HepG2 (cell line): ENCODE data around the gene MAN1C1. TPM values are rescaled to one million over a fixed set of nuclear protein-coding genes. Genes with fewer than 3 reads are reported as not detected.

Experiments used
- ATAC-seq: fragments of 200-7000 bp; cut with Tn5 transposase; 3 replicates; pipeline ENCODE4 v1.9.1; 2020; ENCODE audit warnings: mild to moderate bottlenecking, moderate library complexity
- BruUV-seq: library from RNA; stranded (reverse); fragments of 400-500 nt; replicated peaks from 2 replicates; lab custom pipeline; 2021; lab: Mats Ljungman, UMichigan
- CTCF ChIA-PET: fragments of 300-600 bp; formaldehyde crosslinking; extraction: SDS; loops from one replicate; lab custom pipeline; 2021; ENCODE audit warnings: low total read pairs, inconsistent platforms, low intra/inter-chr PET ratio; lab: Yijun Ruan, JAX
- POLR2A ChIA-PET: fragments of 350-600 bp; sonication (Branson Sonifier 250); formaldehyde crosslinking; loops from one replicate; lab custom pipeline; 2020; ENCODE audit warnings: antibody characterized with exemption, inconsistent platforms; lab: Yijun Ruan, JAX
- DNase-seq: peaks from one replicate; pipeline ENCODE4 v3.0.0-alpha.2; 2015; ENCODE audit warnings: low spot score
- FAIRE-seq: peaks from 3 replicates; lab custom pipeline; 2011; peaks lifted over from hg19 to GRCh38; lab: Jason Lieb, UNC
- H2AFZ ChIP-seq: one replicate; pipeline ENCODE4 v1.6.1; 2011; ENCODE audit warnings: low read length, inconsistent platforms
- H3K27ac ChIP-seq: fragments of 300-600 bp; 3 replicates; pipeline ENCODE4 v1.8.0; 2011; ENCODE audit warnings: mixed run types, mild to moderate bottlenecking, mixed read lengths, low read length, inconsistent platforms; ENCODE audit not compliant: insufficient read depth; ENCODE audit errors: extremely low read length
- H3K27me3 ChIP-seq, 2 experiments: fragments of 200-600 bp in 1 of 2; 2 replicates in 1 of 2; 3 replicates in 1 of 2; pipeline versions ENCODE4 v1.6.0 to v1.8.0; 2011; ENCODE audit warnings: low read length in 2 of 2, mild to moderate bottlenecking in 2 of 2, moderate library complexity in 2 of 2, inconsistent platforms in 1 of 2; ENCODE audit not compliant: insufficient read depth in 2 of 2, control insufficient read depth in 1 of 2
- H3K36me3 ChIP-seq, 2 experiments: fragments of 200-600 bp in 1 of 2; replicated peaks in 1 of 2; 2 replicates in 1 of 2; 3 replicates in 1 of 2; pipeline versions ENCODE4 v1.5.1 to v1.8.0; 2011; ENCODE audit warnings: low read length in 2 of 2, inconsistent platforms in 1 of 2; ENCODE audit not compliant: insufficient read depth in 2 of 2, control insufficient read depth in 1 of 2
- H3K4me1 ChIP-seq: 2 replicates; pipeline ENCODE4 v1.5.1; 2012; ENCODE audit warnings: low read length, inconsistent platforms; ENCODE audit not compliant: insufficient read depth
- H3K4me2 ChIP-seq: 2 replicates; pipeline ENCODE4 v1.6.0; 2011; ENCODE audit warnings: low read depth, low read length, inconsistent platforms
- H3K4me3 ChIP-seq, 3 experiments: fragments of 200-600 bp in 1 of 3; sonication (generic), shearing (Covaris generic) in 1 of 3; replicated peaks in 1 of 3; 2 replicates each; pipeline ENCODE4 v1.5.1; 2011 to 2016; ENCODE audit warnings: low read length in 3 of 3, inconsistent platforms in 2 of 3, low read depth in 2 of 3, mild to moderate bottlenecking in 2 of 3, control low read depth in 1 of 3, mixed read lengths in 1 of 3; ENCODE audit not compliant: insufficient read depth in 1 of 3
- H3K79me2 ChIP-seq: one replicate; pipeline ENCODE4 v1.6.1; 2011; ENCODE audit warnings: low read length, inconsistent platforms; ENCODE audit not compliant: insufficient read depth
- H3K9ac ChIP-seq: 2 replicates; pipeline ENCODE4 v1.6.0; 2011; ENCODE audit warnings: mild to moderate bottlenecking, low read depth, low read length, inconsistent platforms; ENCODE audit not compliant: insufficient read depth
- H3K9me3 ChIP-seq: 2 replicates; pipeline ENCODE4 v1.5.1; 2012; ENCODE audit warnings: mild to moderate bottlenecking, low read length
- H4K20me1 ChIP-seq: 2 replicates; pipeline ENCODE4 v1.6.0; 2011; ENCODE audit warnings: inconsistent platforms, mild to moderate bottlenecking, low read length, moderate library complexity; ENCODE audit not compliant: insufficient read depth
- ATF7-NPFF ChIP-seq: sonication (generic); formaldehyde crosslinking; IDR thresholded peaks from 2 replicates; pipeline ENCODE4 v1.8.1; 2023; ENCODE audit warnings: mild to moderate bottlenecking, low read depth, missing genetic modification reagents, moderate library complexity
- CREB1 ChIP-seq, 2 experiments: fragments of 450-650 bp in 1 of 2; IDR thresholded peaks; 2 replicates each; pipeline ENCODE4 v1.6.1; 2016 to 2017; ENCODE audit warnings: control low read depth in 1 of 2, mild to moderate bottlenecking in 1 of 2, missing compliant biosample characterization in 1 of 2, missing genetic modification characterization in 1 of 2
- FLYWCH1 ChIP-seq: sonication (generic); formaldehyde crosslinking; IDR thresholded peaks from 2 replicates; pipeline ENCODE4 v1.8.1; 2023; ENCODE audit warnings: mild to moderate bottlenecking, missing genetic modification reagents
- FOXA3 ChIP-seq: IDR thresholded peaks from 2 replicates; pipeline ENCODE4 v1.6.1; 2016; ENCODE audit warnings: missing genetic modification reagents, missing compliant biosample characterization
- HMG20B ChIP-seq: conservative IDR thresholded peaks from 2 replicates; pipeline ENCODE4 v1.6.1; 2016; ENCODE audit warnings: missing genetic modification reagents, missing compliant biosample characterization
- HNRNPH1 ChIP-seq: fragments of 200-400 bp; formaldehyde crosslinking; optimal IDR thresholded peaks from 2 replicates; pipeline ENCODE3; 2017; ENCODE audit warnings: mild to moderate bottlenecking, low read depth, low read length
- KDM6A ChIP-seq: IDR thresholded peaks from 2 replicates; pipeline ENCODE4 v1.6.1; 2016; ENCODE audit warnings: low read depth
- MTA1 ChIP-seq: sonication (generic); formaldehyde crosslinking; IDR thresholded peaks from 2 replicates; pipeline ENCODE4 v1.4.0; 2020; ENCODE audit warnings: missing genetic modification reagents, mild to moderate bottlenecking, borderline replicate concordance
- NFKB2 ChIP-seq: sonication (generic); formaldehyde crosslinking; IDR thresholded peaks from 2 replicates; pipeline ENCODE4 v1.4.0; 2020; ENCODE audit warnings: missing genetic modification reagents, borderline replicate concordance
- PRPF4 ChIP-seq: fragments of 200-400 bp; formaldehyde crosslinking; IDR thresholded peaks from 2 replicates; pipeline ENCODE4 v1.6.1; 2016; ENCODE audit warnings: low read length, low read depth; ENCODE audit not compliant: poor library complexity, severe bottlenecking
- SNAPC5 ChIP-seq: sonication (generic); formaldehyde crosslinking; IDR thresholded peaks from 2 replicates; pipeline ENCODE4 v1.8.1; 2023; ENCODE audit warnings: mild to moderate bottlenecking, missing genetic modification reagents, borderline replicate concordance
- SSRP1 ChIP-seq: IDR thresholded peaks from 2 replicates; pipeline ENCODE4 v1.6.1; 2016; ENCODE audit warnings: control low read depth
- ZBTB20 ChIP-seq: sonication (generic); formaldehyde crosslinking; IDR thresholded peaks from 2 replicates; pipeline ENCODE4 v1.8.1; 2023; ENCODE audit warnings: missing genetic modification reagents, low read depth, mild to moderate bottlenecking, borderline replicate concordance
- ZNF101 ChIP-seq: sonication (generic); formaldehyde crosslinking; IDR thresholded peaks from 2 replicates; pipeline ENCODE4 v1.4.0; 2020; ENCODE audit warnings: mild to moderate bottlenecking, low read depth, missing genetic modification reagents, borderline replicate concordance
- ZNF451 ChIP-seq: sonication (generic); formaldehyde crosslinking; IDR thresholded peaks from 2 replicates; pipeline ENCODE4 v1.5.0; 2020; ENCODE audit warnings: mild to moderate bottlenecking, missing genetic modification reagents
- ZNF572 ChIP-seq: sonication (generic); formaldehyde crosslinking; IDR thresholded peaks from 2 replicates; pipeline ENCODE4 v1.5.1; 2020; ENCODE audit warnings: mild to moderate bottlenecking, missing genetic modification reagents
- WGBS: methylation state at CpG from one replicate; pipeline ENCODE4 v1.1.6; 2017; ENCODE audit warnings: low lambda C conversion rate; 5-methylcytosine and 5-hydroxymethylcytosine counted together
- in situ Hi-C: cut with HindIII; loops from 2 replicates; pipeline ENCODE4 v1.10.0; 2017; ENCODE audit warnings: low pct_unique_long_range_greater_than_20kb; ENCODE audit not compliant: extremely low pct_ligation_motif_present
- intact Hi-C: fragments of 100-400 bp; cut with micrococcal nuclease; formaldehyde crosslinking; loops from one replicate; pipeline ENCODE4 v1.10.0; 2022; ENCODE audit not compliant: unreplicated experiment
- polyA plus RNA-seq, 8 experiments: library from polyadenylated mRNA; depleted of rRNA in 3 of 8; stranded (reverse) in 7 of 8; unstranded in 1 of 8; fragments of >200 nt; fragmentation: Illumina TruSeq in 4 of 8; extraction: Trizol in 4 of 8; gene quantifications; 2 replicates each; pipeline versions ENCODE4 v1.2.1 to v1.2.3, GENCODE V29; 2011 to 2016; ENCODE audit warnings: low read depth in 4 of 8, missing spikeins in 1 of 8, mixed read lengths in 1 of 8; ENCODE audit not compliant: insufficient read depth in 1 of 8
- total RNA-seq, 5 experiments: library from RNA; depleted of rRNA; stranded (reverse); fragments of >200 nt; fragmentation: Illumina TruSeq; extraction: Trizol; gene quantifications; 2 replicates each; pipeline ENCODE4 v1.2.3, GENCODE V29; 2016; ENCODE audit warnings: low read depth in 1 of 5
- TF ChIP-seq, protein P1 (sequence below): sonication (generic); formaldehyde crosslinking; IDR thresholded peaks from 2 replicates; pipeline ENCODE4 v1.8.0; 2022; ENCODE audit warnings: mild to moderate bottlenecking, missing genetic modification reagents

MAN1C1 gene
- total and polyA plus RNA-seq, 2 of the 13 experiments (the other 11 are each of a cell fraction or from before 2014, with no cell fraction given): 0.18 to 0.49 TPM

DNA sequence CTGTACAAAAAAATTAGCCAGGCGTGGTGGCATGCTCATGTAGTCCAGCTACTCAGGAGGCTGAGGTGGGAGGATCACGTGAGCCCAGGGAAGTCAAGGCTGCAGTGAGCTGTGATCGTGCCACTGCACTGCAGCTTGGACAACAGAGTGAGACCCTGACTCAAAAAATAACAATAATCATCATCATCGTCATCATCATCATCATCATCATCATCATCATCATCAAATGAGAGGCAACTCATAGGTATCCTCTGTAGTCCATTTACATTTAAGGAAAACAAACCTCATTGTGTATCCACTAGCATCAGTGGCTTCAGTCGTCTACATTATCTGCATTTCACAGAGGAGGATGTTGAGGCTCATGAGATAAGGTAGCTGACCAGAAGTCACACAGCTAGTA lies 114.6 kb downstream of the MAN1C1 start:
- Histone ChIP-seq H3K79me2 (no peaks in the 10 kb centered on the region), H4K20me1 (no peaks in the 10 kb centered on the region), H3K4me3 (no peak overlapping the region), H3K4me2 (no peak overlapping the region), H3K27me3 (peaks cover 4 to 12% of the 10 kb centered on the region in 2 experiments; a peak in 4 of 5 replicates), H3K27ac (no peak overlapping the region), H3K9ac (no peak overlapping the region), H3K9me3 (no peaks in the 10 kb centered on the region), H3K4me1 (peaks cover 15% of the 10 kb centered on the region), H2AFZ (no peak overlapping the region)
- DNase-seq (no peak), FAIRE-seq (no peak), ATAC-seq (no peak)
- WGBS: 28% methylated on average over 5 of the region's 5 CpGs
- in situ Hi-C loops: no loop called here
- ChIA-PET POLR2A (no interaction called here), CTCF (no interaction called here)
- no TSS peak for BruUV-seq
- TF ChIP-seq MTA1 (CRISPR knock-in tag) (no peak), CREB1 (IDR thresholded peaks at IDR 0.05) (peak; percentile 90), CREB1 (CRISPR knock-in tag; IDR thresholded peaks at IDR 0.05) (no peak)
- TF ChIP-seq, all 625 proteins: peak for 1
- no peaks in the 10 kb centered on the region for H3K36me3 ChIP-seq
- intact Hi-C loops: no loop called here

GRCh38 chr1:25731626-25732370 lies 115.2 kb downstream of the MAN1C1 start:
- in situ Hi-C loops (no loop called here), intact Hi-C loops (no loop called here)
- POLR2A ChIA-PET: no interaction called here
- DNase-seq (no peak), ATAC-seq (no peak), FAIRE-seq (no peak)
- Histone ChIP-seq H3K79me2 (no peaks in the 10 kb centered on the region), H3K27ac (no peak overlapping the region), H3K27me3 (peaks cover 4 to 9% of the 10 kb centered on the region in 2 experiments; a peak in 3 of 5 replicates), H4K20me1 (no peaks in the 10 kb centered on the region), H3K4me3 (no peak overlapping the region), H2AFZ (no peak overlapping the region), H3K4me1 (peaks cover 15% of the 10 kb centered on the region), H3K9ac (no peak overlapping the region), H3K36me3 (no peaks in the 10 kb centered on the region), H3K9me3 (no peaks in the 10 kb centered on the region), H3K4me2 (no peak overlapping the region)
- 15% methylated on average over 4 of the region's 4 CpGs for WGBS
- no TSS peak for BruUV-seq
- CTCF ChIA-PET: no interaction called here
- no peak for TF ChIP-seq FLYWCH1 (CRISPR knock-in tag)
- no peak for TF ChIP-seq SSRP1 (CRISPR knock-in tag)
- no peak for TF ChIP-seq SNAPC5 (CRISPR knock-in tag)
- TF ChIP-seq ZNF451 (CRISPR knock-in tag): no peak
- TF ChIP-seq ZBTB20 (CRISPR knock-in tag): no peak
- TF ChIP-seq ATF7-NPFF (CRISPR knock-in tag): no peak
- no peak for TF ChIP-seq ZNF101 (CRISPR knock-in tag)
- no peak for TF ChIP-seq FOXA3 (CRISPR knock-in tag)
- TF ChIP-seq HNRNPH1: no peak
- TF ChIP-seq PRPF4: no peak
- TF ChIP-seq KDM6A (CRISPR knock-in tag): no peak
- TF ChIP-seq, protein P1, sequence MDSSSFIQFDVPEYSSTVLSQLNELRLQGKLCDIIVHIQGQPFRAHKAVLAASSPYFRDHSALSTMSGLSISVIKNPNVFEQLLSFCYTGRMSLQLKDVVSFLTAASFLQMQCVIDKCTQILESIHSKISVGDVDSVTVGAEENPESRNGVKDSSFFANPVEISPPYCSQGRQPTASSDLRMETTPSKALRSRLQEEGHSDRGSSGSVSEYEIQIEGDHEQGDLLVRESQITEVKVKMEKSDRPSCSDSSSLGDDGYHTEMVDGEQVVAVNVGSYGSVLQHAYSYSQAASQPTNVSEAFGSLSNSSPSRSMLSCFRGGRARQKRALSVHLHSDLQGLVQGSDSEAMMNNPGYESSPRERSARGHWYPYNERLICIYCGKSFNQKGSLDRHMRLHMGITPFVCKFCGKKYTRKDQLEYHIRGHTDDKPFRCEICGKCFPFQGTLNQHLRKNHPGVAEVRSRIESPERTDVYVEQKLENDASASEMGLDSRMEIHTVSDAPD (CRISPR knock-in tag): no peak
- TF ChIP-seq NFKB2 (CRISPR knock-in tag): no peak
- no peak for TF ChIP-seq HMG20B (CRISPR knock-in tag)
- no peak for TF ChIP-seq ZNF572 (CRISPR knock-in tag)
